ENCODE measurements around the gene DBN1. TPM values are rescaled to one million over a fixed set of nuclear protein-coding genes. Genes with fewer than 3 reads are reported as not detected.

The DBN1 gene
- total and polyA plus RNA-seq, 9 of the 15 experiments (the other 6 are each of a cell fraction or from before 2014, with no cell fraction given) = 0.25 to 87.2 (median 27.9) TPM

GRCh38 chr5:177498013-177498787 is 24.8 kb upstream of the DBN1 start:
- peak overlapping the region; percentile 95 for H3K27ac ChIP-seq (ENCODE audit: extremely low read depth, low read depth, low read length)
- TSS peak; percentile 95 for BruUV-seq (replicated peaks)
- peak overlapping the region; percentile 82 for H3K4me3 ChIP-seq
- peak; percentile 73 for TF ChIP-seq DACH1 (IDR thresholded peaks at IDR 0.05; ENCODE audit: partially characterized antibody)
- TF ChIP-seq, protein P1, sequence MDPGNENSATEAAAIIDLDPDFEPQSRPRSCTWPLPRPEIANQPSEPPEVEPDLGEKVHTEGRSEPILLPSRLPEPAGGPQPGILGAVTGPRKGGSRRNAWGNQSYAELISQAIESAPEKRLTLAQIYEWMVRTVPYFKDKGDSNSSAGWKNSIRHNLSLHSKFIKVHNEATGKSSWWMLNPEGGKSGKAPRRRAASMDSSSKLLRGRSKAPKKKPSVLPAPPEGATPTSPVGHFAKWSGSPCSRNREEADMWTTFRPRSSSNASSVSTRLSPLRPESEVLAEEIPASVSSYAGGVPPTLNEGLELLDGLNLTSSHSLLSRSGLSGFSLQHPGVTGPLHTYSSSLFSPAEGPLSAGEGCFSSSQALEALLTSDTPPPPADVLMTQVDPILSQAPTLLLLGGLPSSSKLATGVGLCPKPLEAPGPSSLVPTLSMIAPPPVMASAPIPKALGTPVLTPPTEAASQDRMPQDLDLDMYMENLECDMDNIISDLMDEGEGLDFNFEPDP (CRISPR knock-in tag; IDR thresholded peaks at IDR 0.05) = no peak
- TF ChIP-seq ZBTB1 (CRISPR knock-in tag; IDR thresholded peaks at IDR 0.05; ENCODE audit: borderline replicate concordance, low read depth) = peak; percentile 75
- TF ChIP-seq KAT7 (CRISPR knock-in tag; IDR thresholded peaks at IDR 0.05; ENCODE audit: borderline replicate concordance) = peak; percentile 87; the same call in 1 of the 2 replicates
- no peak for TF ChIP-seq NFE2L1 (tag; IDR thresholded peaks at IDR 0.05; ENCODE audit: borderline replicate concordance, low read depth)
- TF ChIP-seq ZNF561 (CRISPR knock-in tag; conservative IDR thresholded peaks at IDR 0.05) = no peak
- TF ChIP-seq PREB (CRISPR knock-in tag; IDR thresholded peaks at IDR 0.05) = peak; percentile 85; the same call in 1 of the 2 replicates
- peak; percentile 23; the same call in 1 of the 2 replicates for TF ChIP-seq DPF2 (IDR thresholded peaks at IDR 0.05)
- peak; percentile 68 for TF ChIP-seq RBBP5 (IDR thresholded peaks at IDR 0.05; ENCODE audit: borderline replicate concordance, insufficient read depth, low read length, poor library complexity, severe bottlenecking)
- TF ChIP-seq KLF10 (CRISPR knock-in tag; IDR thresholded peaks at IDR 0.05) = no peak
- TF ChIP-seq, protein P2, sequence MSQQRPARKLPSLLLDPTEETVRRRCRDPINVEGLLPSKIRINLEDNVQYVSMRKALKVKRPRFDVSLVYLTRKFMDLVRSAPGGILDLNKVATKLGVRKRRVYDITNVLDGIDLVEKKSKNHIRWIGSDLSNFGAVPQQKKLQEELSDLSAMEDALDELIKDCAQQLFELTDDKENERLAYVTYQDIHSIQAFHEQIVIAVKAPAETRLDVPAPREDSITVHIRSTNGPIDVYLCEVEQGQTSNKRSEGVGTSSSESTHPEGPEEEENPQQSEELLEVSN (IDR thresholded peaks at IDR 0.05; ENCODE audit: borderline replicate concordance in 1 of 2, extremely low read depth in 1 of 2, insufficient read depth in 1 of 2, insufficient read length in 1 of 2, low read depth in 1 of 2, low read length in 1 of 2, poor library complexity in 1 of 2, severe bottlenecking in 1 of 2) = peak in 1 of 2 experiments; percentile 22
- peak; percentile 66; the same call in 1 of the 2 replicates for TF ChIP-seq CBFB (CRISPR knock-in tag; IDR thresholded peaks at IDR 0.05)
- peak; percentile 59; the same call in 1 of the 2 replicates for TF ChIP-seq GABPB1 (CRISPR knock-in tag; IDR thresholded peaks at IDR 0.05)

More at GRCh38 chr5:177498013-177498787, 24.8 kb upstream of the DBN1 start:
- DNase-seq (ENCODE audit: extremely low read depth in 1 of 4, low spot score in 3 of 4) = peak; percentile 42 to 82 (median 60)
- in situ Hi-C loops (cut with MboI) (no loop called here), intact Hi-C loops (cut with micrococcal nuclease) (loop anchor here (5.0 kb wide), 1 partner anchor 181 kb away; no protein-coding TSS in a partner anchor)
- Histone ChIP-seq H3K36me3 (ENCODE audit: control insufficient read depth, insufficient read depth, low read length) (peaks cover 27% of the 10 kb centered on the region; the same call in 2 of the 3 replicates), H3K79me2 (ENCODE audit: control insufficient read depth, insufficient read depth, low read length) (peaks cover 46% of the 10 kb centered on the region), H2AFZ (ENCODE audit: low read depth, low read length) (peak overlapping the region; percentile 69), H3K9me3 (replicated peaks; ENCODE audit: control insufficient read depth, insufficient read depth, low read depth, low read length) (no peaks in the 10 kb centered on the region), H3K4me1 (replicated peaks in 1 of 2; ENCODE audit: control insufficient read depth in 2 of 2, insufficient read depth in 2 of 2, low read length in 2 of 2) (peaks cover 51 to 82% of the 10 kb centered on the region in 2 experiments), H3K4me2 (ENCODE audit: insufficient read depth, low read length) (peak overlapping the region; percentile 85), H3K9me1 (ENCODE audit: control insufficient read depth, insufficient read depth, low read length) (no peaks in the 10 kb centered on the region), H3K9ac (ENCODE audit: insufficient read depth in 1 of 2, low read depth in 2 of 2, low read length in 2 of 2) (peak overlapping the region; percentile 87 to 93), H3K27me3 (ENCODE audit: control insufficient read depth in 2 of 2, insufficient read depth in 2 of 2, low read length in 2 of 2) (no peaks in the 10 kb centered on the region), H4K20me1 (replicated peaks; ENCODE audit: control insufficient read depth, insufficient read depth, low read length) (no peaks in the 10 kb centered on the region; the same call in 1 of the 2 replicates)
- CTCF ChIA-PET (ENCODE audit: low intra/inter-chr PET ratio) = interaction anchor here (0.6 kb wide), 1 partner anchor 180 kb away, joined by 3 read pairs; no protein-coding TSS in a partner anchor
- 4% methylated on average over 38 of the region's 48 CpGs for WGBS (ENCODE audit: insufficient coverage, low coverage, missing lambda C conversion rate)
- FAIRE-seq = peak; percentile 89
- POLR2A ChIA-PET = interaction anchor here (0.6 to 2.7 kb wide), 15 partner anchors 9 to 190 kb away, joined by 3 to 26 read pairs (median 3); partner anchors contain the start of gene DOK3
- ATAC-seq = peak; percentile 8

All from K562 (cell line).